WTC11 (cell line): ENCODE measurements around the gene MYCBP2.

Experiments
- CTCF ChIP-seq: fragments of 200-600 bp; IDR thresholded peaks from 2 replicates; pipeline ENCODE4 v1.8.0; 2022; ENCODE audit warnings: antibody characterized with exemption
- E2F4 ChIP-seq: sonication (generic); formaldehyde crosslinking; IDR thresholded peaks from 2 replicates; pipeline ENCODE4 v1.8.1; 2022; ENCODE audit warnings: low read depth, mild to moderate bottlenecking, moderate library complexity, missing genetic modification reagents, borderline replicate concordance
- GABPB1 ChIP-seq: sonication (generic); formaldehyde crosslinking; IDR thresholded peaks from 2 replicates; pipeline ENCODE4 v1.8.1; 2023; ENCODE audit warnings: mild to moderate bottlenecking, missing genetic modification reagents
- IRF2 ChIP-seq: sonication (generic); formaldehyde crosslinking; IDR thresholded peaks from 2 replicates; pipeline ENCODE4 v1.8.0; 2022; ENCODE audit warnings: low read depth, missing genetic modification reagents, borderline replicate concordance
- JUN ChIP-seq: sonication (generic); formaldehyde crosslinking; IDR thresholded peaks from 2 replicates; pipeline ENCODE4 v1.8.0; 2023; ENCODE audit warnings: mild to moderate bottlenecking, missing genetic modification reagents
- KAT7 ChIP-seq: sonication (generic); formaldehyde crosslinking; IDR thresholded peaks from 2 replicates; pipeline ENCODE4 v1.8.1; 2023; ENCODE audit warnings: missing genetic modification reagents, mild to moderate bottlenecking, borderline replicate concordance
- SMAD3 ChIP-seq: sonication (generic); formaldehyde crosslinking; IDR thresholded peaks from 2 replicates; pipeline ENCODE4 v1.8.0; 2022; ENCODE audit warnings: missing genetic modification reagents, mild to moderate bottlenecking, borderline replicate concordance
- TCF7 ChIP-seq: sonication (generic); formaldehyde crosslinking; IDR thresholded peaks from 2 replicates; pipeline ENCODE4 v1.8.0; 2022; ENCODE audit warnings: mild to moderate bottlenecking, low read depth, missing genetic modification reagents, moderate library complexity
- TEAD1 ChIP-seq: sonication (generic); formaldehyde crosslinking; IDR thresholded peaks from 2 replicates; pipeline ENCODE4 v1.8.0; 2022; ENCODE audit warnings: mild to moderate bottlenecking, missing genetic modification reagents
- TP53 ChIP-seq: sonication (generic); formaldehyde crosslinking; IDR thresholded peaks from 2 replicates; pipeline ENCODE4 v1.8.1; 2023; ENCODE audit warnings: mild to moderate bottlenecking, missing genetic modification reagents
- USF2 ChIP-seq: sonication (generic); formaldehyde crosslinking; IDR thresholded peaks from 2 replicates; pipeline ENCODE4 v1.8.1; 2023; ENCODE audit warnings: mild to moderate bottlenecking, missing genetic modification reagents, moderate library complexity
- ZNF263 ChIP-seq: sonication (generic); formaldehyde crosslinking; IDR thresholded peaks from 2 replicates; pipeline ENCODE4 v1.8.1; 2022; ENCODE audit warnings: low read depth, mild to moderate bottlenecking, moderate library complexity, missing genetic modification reagents
- TF ChIP-seq, protein P1 (sequence below): sonication (generic); formaldehyde crosslinking; IDR thresholded peaks from 2 replicates; pipeline ENCODE4 v1.8.0; 2022; ENCODE audit warnings: mild to moderate bottlenecking, missing genetic modification reagents

DNA sequence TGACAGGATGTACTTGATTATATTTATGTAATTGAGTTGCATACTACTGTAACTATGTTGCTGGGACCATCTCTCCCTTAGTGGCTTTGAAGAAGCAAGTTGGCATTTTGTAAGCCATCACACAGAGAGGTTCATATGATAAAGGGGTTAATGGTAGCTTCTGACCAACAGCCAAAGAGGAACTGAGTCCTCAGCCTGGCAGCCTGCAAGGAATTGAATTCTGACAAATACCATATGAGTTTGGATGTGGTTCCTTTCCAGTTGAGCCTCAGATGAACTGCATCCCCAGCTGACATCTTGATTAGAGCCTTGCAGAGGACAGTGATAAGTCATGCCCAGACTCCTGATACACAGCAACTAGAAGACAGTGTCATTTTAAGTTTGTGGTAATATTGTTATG lies 8.6 kb upstream of the MYCBP2 start:
- TF ChIP-seq CTCF, result no peak
- TF ChIP-seq, protein P1, sequence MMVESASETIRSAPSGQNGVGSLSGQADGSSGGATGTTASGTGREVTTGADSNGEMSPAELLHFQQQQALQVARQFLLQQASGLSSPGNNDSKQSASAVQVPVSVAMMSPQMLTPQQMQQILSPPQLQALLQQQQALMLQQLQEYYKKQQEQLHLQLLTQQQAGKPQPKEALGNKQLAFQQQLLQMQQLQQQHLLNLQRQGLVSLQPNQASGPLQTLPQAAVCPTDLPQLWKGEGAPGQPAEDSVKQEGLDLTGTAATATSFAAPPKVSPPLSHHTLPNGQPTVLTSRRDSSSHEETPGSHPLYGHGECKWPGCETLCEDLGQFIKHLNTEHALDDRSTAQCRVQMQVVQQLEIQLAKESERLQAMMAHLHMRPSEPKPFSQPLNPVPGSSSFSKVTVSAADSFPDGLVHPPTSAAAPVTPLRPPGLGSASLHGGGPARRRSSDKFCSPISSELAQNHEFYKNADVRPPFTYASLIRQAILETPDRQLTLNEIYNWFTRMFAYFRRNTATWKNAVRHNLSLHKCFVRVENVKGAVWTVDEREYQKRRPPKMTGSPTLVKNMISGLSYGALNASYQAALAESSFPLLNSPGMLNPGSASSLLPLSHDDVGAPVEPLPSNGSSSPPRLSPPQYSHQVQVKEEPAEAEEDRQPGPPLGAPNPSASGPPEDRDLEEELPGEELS, result no peak
- TF ChIP-seq USF2, result no peak
- no peak for TF ChIP-seq TEAD1 (CRISPR knock-in tag)
- no peak for TF ChIP-seq KAT7 (CRISPR knock-in tag)
- TF ChIP-seq JUN (CRISPR knock-in tag), result no peak
- TF ChIP-seq GABPB1 (CRISPR knock-in tag), result no peak
- no peak for TF ChIP-seq ZNF263 (CRISPR knock-in tag)
- TF ChIP-seq IRF2 (CRISPR knock-in tag), result no peak
- no peak for TF ChIP-seq E2F4 (CRISPR knock-in tag)
- TF ChIP-seq SMAD3 (CRISPR knock-in tag), result no peak
- TF ChIP-seq TP53 (CRISPR knock-in tag), result no peak
- no peak for TF ChIP-seq TCF7
